Stromal cell of bone marrow (primary cell): ENCODE measurements around the gene KDM1B.

Experiments
- DNase-seq: peaks from one replicate; pipeline ENCODE4 v3.0.0-alpha.2; 2012; ENCODE audit warnings: low read depth

The KDM1B gene

DNA sequence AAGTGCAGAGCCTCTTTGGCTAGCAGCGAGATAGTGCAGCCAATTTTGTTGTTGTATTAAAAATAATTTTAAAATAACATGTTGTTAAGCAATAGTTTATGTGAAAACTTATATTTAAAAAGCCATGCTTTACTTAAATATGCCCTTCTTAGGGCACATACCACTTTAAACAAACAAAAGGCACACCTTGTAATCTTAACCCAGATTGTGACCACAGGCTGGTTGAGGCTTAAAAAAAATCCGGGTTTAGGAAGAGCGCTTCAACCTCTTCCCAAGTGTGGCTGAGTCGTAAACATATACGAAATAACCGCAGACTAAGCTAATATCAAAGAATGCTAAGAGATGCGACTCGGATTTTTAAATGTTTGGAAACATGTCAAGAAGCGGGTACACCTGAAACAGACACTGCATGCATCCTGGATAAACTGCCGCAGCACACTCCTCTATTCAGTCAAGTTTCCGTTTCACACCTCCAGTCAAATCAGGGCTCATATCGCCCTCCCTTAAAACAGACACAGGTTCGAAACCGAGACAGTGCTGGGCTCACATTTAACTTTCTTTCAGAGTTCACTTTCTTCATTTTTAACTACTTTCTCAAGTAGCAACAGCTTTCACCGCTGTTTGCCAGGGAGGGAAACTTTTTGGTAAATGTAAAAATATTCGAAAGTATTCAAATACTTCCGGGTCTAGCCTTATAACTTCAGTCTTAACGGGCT is 107.6 kb downstream of the KDM1B start:
- DNase-seq: no peak

DNA sequence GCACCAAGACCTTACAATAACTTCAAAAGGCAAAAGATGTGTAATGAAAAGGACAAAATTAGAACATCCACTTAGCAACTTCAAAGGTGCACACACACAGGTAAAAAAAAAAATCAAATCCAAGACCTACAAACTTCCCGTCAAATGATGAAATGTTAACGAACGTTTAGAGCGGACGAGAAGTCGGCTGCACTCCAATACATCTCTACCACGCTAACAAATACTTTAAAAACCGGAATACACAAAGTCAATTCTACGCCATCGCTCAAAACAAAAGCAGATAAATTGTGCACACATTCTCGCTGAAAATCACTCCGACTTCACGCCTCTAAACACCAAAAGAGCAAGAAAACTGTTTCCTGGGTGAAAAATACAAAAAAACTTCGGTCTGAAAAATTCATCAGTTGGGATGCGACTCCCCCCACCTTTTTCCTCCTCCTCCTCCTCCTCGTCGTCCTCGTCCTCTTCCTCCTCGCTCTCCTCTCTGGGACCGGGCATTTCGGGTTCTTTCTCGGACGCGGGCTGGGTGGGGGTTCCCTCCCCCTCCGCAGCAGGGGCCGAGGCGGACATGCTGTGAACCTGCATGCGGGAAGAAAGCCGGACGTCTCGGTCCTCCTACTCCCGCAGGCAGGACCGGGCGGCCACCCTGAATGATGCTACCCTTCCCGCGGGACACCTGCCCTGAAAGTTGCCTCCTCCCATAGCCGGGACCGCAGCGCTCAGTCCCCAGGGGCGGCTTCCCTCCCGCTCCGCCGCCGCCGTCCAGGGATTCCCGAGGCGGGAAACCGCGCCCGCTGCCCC is 108.4 kb downstream of the KDM1B start:
- no peak for DNase-seq

DNA sequence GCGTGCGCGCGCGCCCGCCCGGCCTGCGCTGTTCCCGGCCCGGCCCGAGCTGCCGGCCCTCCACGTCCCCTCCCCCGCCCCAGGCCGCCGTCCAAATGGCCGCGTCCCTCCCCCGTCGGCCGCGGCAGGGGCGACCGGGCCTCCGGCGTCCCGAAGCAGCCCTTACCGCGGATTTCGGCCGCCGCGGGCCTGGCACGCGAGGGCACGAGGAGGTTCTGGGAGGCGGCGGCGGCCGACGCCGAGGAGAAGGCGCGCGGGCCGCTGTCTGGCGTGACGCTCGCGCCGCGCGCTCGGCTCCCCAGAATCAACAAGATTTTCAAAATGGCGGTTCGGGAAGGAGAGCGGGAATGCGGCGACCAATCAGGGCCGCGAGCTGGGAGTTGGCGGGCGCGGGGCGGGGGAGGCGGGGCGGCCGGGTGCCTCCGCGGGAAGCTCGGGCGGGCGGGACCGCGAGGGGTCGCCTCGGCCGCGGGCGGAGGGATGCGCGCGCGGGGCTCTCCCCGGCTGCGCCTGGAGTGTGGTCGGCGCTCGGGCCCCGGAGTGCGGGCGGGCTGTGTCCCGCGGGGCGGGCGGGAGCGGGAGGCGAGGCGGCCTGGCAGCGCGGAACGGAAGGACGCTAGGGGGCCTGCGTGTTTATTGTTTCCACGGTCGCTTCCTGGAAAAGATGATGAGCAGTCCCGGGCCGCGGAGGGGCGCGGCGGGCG is 109.1 kb downstream of the KDM1B start, which contains the start of gene DEK:
Gene DEK (minus strand): TSS at position 312 of the 704 bp plus-strand sequence. CDS start 543 bp downstream, outside the sequence.
- DNase-seq: peak; percentile 71

DNA sequence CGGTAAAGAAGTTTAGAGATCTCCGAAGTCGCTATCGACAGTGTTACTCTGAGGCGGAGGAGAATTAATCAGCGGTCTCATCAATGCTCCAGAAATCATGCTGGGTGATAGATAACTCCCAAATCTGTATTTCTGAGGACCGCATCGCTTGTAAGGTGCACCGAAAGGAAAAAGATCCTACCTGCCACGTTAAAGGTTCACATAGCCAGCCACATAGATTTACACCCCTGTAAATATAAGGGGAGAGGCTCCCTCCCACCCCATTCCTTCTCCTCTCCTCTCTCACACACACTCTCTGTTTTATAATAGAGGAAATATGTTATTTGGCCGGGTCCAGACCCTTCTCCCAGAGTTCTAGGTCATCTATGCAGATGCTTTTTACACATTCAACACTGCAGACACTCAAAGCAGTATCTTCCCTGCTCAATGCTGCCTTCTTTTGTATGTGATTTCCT is 109.7 kb downstream of the KDM1B start:
- DNase-seq: no peak

DNA sequence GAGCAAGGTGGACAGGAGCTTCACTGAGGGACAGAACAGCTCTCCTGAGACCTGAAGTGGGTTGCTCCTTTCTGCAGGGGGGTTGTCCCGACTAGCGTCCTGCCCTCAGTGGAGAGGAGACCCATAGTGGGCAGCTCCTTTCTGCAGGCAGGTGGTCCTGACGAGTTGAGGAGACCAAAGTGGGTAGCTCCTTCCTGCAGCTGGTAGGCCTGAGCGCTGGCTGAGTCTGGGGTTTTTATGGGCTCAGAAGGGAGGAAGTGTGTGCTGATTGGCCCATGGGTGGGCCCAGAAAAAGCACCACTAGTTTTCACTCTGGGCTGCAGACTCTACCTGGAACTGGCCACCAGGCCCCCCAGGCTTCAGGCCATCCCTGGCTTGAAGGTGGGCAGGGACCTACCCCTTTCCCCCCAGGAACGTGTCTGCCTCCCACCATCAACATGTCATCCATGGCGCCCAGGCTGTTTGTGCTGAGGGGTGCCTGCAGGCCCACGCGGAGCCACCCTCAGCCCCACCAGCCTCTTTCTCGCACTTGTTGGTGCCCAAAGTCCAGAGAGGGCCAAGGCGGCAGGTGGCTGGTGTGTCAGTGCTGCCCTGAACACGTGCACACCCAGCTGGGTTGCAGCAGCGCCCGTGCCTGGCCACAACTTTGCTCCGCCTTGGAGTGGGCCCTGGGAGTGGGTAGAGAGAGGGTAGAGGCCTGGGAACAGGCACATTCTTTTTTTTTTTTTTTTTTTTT is 110.7 kb downstream of the KDM1B start:
- no peak for DNase-seq

DNA sequence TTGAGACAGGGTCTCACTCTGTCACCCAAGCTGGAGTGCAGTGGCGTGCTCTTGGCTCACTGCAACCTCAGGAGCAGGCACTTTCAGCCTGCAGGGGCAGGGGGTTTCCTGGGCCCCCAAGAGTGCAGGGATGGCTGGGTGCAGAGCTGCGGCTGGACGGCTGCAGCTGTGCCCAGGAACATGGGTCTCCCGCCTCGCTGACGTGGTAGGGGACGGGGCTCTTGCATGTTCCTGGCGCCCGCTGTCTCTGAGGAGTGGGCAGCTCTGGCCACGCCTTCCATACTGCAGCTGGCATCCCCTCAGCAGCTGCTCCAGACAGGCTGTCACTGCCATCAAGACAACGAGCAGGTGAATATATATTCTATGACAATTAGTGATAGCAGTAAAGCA is 111.3 kb downstream of the KDM1B start:
- DNase-seq: no peak

DNA sequence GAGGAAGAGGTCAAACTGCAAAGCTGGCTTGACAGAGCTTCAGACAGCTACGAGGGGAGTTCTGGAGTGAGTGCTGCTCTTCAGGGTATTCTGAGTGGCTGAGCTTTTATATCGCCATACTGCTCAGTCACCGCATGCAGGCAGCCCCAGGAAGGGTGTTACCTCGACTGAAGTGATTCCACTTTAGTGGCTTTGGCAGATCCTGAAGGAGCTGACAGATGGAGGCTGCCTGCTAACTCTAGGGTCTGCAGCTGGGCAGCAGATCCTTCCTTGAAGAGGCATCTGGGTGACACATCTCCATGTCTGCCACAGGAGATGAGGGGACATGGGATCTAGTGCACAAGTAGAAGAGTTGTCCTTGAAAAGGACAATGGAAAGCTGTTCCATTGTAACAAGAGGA is 112.8 kb downstream of the KDM1B start:
- no peak for DNase-seq

DNA sequence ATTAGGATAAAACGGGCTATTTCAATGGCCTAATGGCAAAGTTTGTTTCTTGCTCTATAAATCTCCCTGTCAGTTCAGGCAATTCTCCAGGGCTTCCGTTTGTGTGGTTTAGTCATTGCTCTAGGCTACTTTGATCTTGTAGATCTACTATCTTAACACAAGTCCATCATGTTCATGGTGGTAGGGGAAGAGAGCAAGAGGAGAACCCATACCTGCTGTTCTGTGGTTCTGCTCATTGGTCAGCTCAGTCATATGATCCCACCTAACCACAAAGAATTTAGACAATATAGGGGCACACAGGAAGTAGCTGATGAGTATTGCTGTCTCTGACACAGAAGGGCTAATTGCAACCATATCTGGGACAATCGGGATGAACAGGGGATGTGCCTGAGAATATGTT is 114.0 kb downstream of the KDM1B start:
- no peak for DNase-seq

DNA sequence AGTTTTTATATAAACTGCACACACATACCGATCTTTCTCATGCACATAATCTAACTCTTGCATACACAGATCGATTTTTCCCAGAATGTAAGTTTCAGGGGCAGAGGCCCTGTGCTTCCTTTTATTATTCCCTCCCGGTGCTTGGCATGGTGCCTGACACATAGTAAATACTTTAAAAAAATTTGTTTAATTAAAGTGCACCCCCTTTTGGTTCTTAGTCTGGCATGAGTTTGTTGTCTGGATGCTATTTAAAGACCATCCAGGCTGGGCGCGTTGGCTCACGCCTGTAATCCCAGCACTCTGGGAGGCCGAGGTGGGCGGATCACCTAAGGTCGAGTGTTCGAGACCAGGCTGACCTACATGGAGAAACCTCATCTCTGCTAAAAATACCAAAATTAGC is 114.5 kb downstream of the KDM1B start:
- DNase-seq: no peak

DNA sequence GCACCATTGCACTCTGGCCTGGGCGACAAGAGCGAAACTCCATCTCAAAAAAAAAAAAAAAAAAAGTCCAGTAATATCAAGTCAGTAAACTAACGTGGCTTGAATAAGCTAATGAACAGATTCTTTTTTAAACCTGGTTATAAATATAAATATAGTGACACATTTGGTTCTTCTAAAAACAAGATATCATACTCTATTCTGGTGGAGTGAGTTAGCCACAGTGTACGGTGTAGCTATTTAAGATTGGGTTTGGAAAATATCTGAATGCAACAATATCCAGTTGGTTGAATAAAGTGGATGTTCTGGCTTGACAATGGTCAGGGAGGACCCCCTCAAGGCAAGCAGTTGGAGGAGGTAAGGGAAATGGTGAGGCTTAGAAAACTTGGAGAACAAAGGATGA is 115.0 kb downstream of the KDM1B start:
- no peak for DNase-seq
